ENCODE measurements around the gene WDR46. TPM values are rescaled to one million over a fixed set of nuclear protein-coding genes. Genes with fewer than 3 reads are reported as not detected.

The WDR46 gene
- total RNA-seq, 1 experiment from 2014 or later = 52.4 TPM

DNA sequence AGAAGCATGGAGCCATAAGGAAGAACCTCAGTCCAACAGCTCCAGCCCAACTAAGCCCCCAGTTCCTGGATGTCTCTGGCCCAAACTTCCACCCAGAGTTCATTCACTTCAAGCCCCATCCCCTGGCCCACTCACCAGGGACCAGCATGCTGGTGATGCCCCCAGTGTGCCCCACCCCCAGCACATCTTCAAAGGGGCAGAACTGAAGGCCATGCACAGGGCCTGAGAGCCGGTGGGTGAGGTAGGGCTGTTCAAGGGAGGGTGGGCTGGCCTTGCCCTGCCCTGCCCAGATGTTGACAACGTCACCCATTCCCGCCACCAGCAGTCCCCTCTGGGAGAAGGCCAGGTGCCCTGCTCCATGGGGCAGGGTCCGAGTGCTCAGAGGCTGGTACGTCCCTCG lies 8.5 kb downstream of the WDR46 start:
- Histone ChIP-seq H3K4me1 (replicated peaks; ENCODE audit: insufficient read depth) (peaks cover 12% of the 10 kb centered on the region), H3K27ac (no peak overlapping the region), H3K4me3 (no peak overlapping the region), H4K20me1 (ENCODE audit: insufficient read depth) (peaks cover 10% of the 10 kb centered on the region), H3K9me2 (ENCODE audit: insufficient read depth) (no peaks in the 10 kb centered on the region), H3K79me2 (ENCODE audit: low read depth) (peaks cover 5% of the 10 kb centered on the region), H3K36me3 (ENCODE audit: low read depth) (peaks cover 11% of the 10 kb centered on the region), H2AFZ (no peak overlapping the region), H3K27me3 (ENCODE audit: insufficient read depth, low read depth) (no peaks in the 10 kb centered on the region), H3F3A (ENCODE audit: insufficient read depth, low read depth) (peaks cover 63% of the 10 kb centered on the region), H3K9me3 (ENCODE audit: insufficient read depth, low read depth) (no peaks in the 10 kb centered on the region), H3K4me2 (no peak overlapping the region)
- no TSS peak for BruUV-seq (replicated peaks)
- ChIA-PET POLR2A (ENCODE audit: unreplicated experiment) (no interaction called here), CTCF (no interaction called here)
- DNase-seq = peak in 1 of 2 experiments; percentile 11
- intact Hi-C loops (cut with micrococcal nuclease; ENCODE audit: unreplicated experiment) = loop anchor here (1.0 to 10.0 kb wide), 3 partner anchors 65 to 294 kb away; no protein-coding TSS in a partner anchor
- TF ChIP-seq, protein P1, sequence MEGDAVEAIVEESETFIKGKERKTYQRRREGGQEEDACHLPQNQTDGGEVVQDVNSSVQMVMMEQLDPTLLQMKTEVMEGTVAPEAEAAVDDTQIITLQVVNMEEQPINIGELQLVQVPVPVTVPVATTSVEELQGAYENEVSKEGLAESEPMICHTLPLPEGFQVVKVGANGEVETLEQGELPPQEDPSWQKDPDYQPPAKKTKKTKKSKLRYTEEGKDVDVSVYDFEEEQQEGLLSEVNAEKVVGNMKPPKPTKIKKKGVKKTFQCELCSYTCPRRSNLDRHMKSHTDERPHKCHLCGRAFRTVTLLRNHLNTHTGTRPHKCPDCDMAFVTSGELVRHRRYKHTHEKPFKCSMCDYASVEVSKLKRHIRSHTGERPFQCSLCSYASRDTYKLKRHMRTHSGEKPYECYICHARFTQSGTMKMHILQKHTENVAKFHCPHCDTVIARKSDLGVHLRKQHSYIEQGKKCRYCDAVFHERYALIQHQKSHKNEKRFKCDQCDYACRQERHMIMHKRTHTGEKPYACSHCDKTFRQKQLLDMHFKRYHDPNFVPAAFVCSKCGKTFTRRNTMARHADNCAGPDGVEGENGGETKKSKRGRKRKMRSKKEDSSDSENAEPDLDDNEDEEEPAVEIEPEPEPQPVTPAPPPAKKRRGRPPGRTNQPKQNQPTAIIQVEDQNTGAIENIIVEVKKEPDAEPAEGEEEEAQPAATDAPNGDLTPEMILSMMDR (conservative IDR thresholded peaks at IDR 0.05) = no peak
- no peak for TF ChIP-seq EZH2 (IDR thresholded peaks at IDR 0.05; ENCODE audit: low read depth)

- peaks cover 16% of the 10 kb centered on the region for H3K36me3 ChIP-seq (ENCODE audit: low read depth)
- no peaks in the 10 kb centered on the region for H3K9me3 ChIP-seq (ENCODE audit: insufficient read depth, low read depth)
- BruUV-seq (replicated peaks) = no TSS peak
- peaks cover 15% of the 10 kb centered on the region for H4K20me1 ChIP-seq (ENCODE audit: insufficient read depth)
- no peak for TF ChIP-seq EZH2 (IDR thresholded peaks at IDR 0.05; ENCODE audit: low read depth)
- TF ChIP-seq, protein P1 (conservative IDR thresholded peaks at IDR 0.05) = peak; percentile 74
- H3K9me2 ChIP-seq (ENCODE audit: insufficient read depth) = no peaks in the 10 kb centered on the region
- CTCF ChIA-PET = interaction anchor here (0.6 kb wide), 1 partner anchor 146 kb away, joined by 3 read pairs; no protein-coding TSS in a partner anchor
- H3K79me2 ChIP-seq (ENCODE audit: low read depth) = peaks cover 10% of the 10 kb centered on the region
- H3K4me1 ChIP-seq (replicated peaks; ENCODE audit: insufficient read depth) = peaks cover 16% of the 10 kb centered on the region
- POLR2A ChIA-PET (ENCODE audit: unreplicated experiment) = interaction anchor here (0.5 kb wide), 1 partner anchor 17 kb away, joined by 3 read pairs; no protein-coding TSS in a partner anchor
- no peak overlapping the region for H3K4me3 ChIP-seq
- H3F3A ChIP-seq (ENCODE audit: insufficient read depth, low read depth) = peaks cover 68% of the 10 kb centered on the region
- intact Hi-C loops (cut with micrococcal nuclease; ENCODE audit: unreplicated experiment) = loop anchor here (1.0 to 10.0 kb wide), 4 partner anchors 65 to 295 kb away; partner anchors contain the start of genes HSD17B8, RING1, RXRB and SLC39A7
- DNase-seq = peak; percentile 72 to 84
- H3K27me3 ChIP-seq (ENCODE audit: insufficient read depth, low read depth) = no peaks in the 10 kb centered on the region
- H3K4me2 ChIP-seq = no peak overlapping the region
- H3K27ac ChIP-seq = no peak overlapping the region
- H2AFZ ChIP-seq = no peak overlapping the region
Observed at GRCh38 chr6:33279971-33280511, 9.0 kb downstream of the WDR46 start.

DNA sequence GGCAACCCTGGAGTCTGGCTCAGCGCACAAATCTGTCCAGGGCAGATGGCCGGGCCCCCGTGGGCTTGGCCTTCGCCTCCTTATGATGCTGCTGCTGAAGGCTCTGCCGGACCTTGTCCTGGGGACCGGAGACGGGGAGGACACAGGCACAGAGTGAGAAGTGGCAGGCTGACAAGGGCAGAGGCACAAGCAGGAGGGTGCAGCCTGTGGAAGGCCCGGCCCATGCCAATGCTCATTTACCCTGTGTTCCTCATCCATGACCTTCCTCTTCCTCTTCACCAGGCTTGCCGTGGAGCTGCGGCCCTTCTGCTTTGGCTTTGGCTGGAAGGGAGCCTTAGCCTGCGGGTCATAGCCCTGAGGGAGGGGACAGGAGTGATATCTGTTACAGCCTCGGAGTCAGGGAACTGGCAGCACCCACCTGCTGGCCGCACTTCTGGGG lies 9.8 kb downstream of the WDR46 start:
- TF ChIP-seq, protein P1 (conservative IDR thresholded peaks at IDR 0.05) = no peak
- no peak for TF ChIP-seq EZH2 (IDR thresholded peaks at IDR 0.05; ENCODE audit: low read depth)
- ChIA-PET CTCF (no interaction called here), POLR2A (ENCODE audit: unreplicated experiment) (no interaction called here)
- intact Hi-C loops (cut with micrococcal nuclease; ENCODE audit: unreplicated experiment) = loop anchor here (10.0 kb wide), 1 partner anchor 74 kb away; the partner anchor contains the start of genes HSD17B8, RING1, RXRB and SLC39A7
- DNase-seq = no peak
- Histone ChIP-seq H3K27ac (no peak overlapping the region), H3K4me3 (no peak overlapping the region), H3K4me1 (replicated peaks; ENCODE audit: insufficient read depth) (peaks cover 24% of the 10 kb centered on the region), H3K4me2 (no peak overlapping the region), H3K79me2 (ENCODE audit: low read depth) (peaks cover 18% of the 10 kb centered on the region), H3K9me2 (ENCODE audit: insufficient read depth) (no peaks in the 10 kb centered on the region), H2AFZ (no peak overlapping the region), H3F3A (ENCODE audit: insufficient read depth, low read depth) (peaks cover 76% of the 10 kb centered on the region), H4K20me1 (ENCODE audit: insufficient read depth) (peaks cover 23% of the 10 kb centered on the region), H3K36me3 (ENCODE audit: low read depth) (peaks cover 23% of the 10 kb centered on the region), H3K27me3 (ENCODE audit: insufficient read depth, low read depth) (no peaks in the 10 kb centered on the region), H3K9me3 (ENCODE audit: insufficient read depth, low read depth) (no peaks in the 10 kb centered on the region)
- BruUV-seq (replicated peaks) = no TSS peak

All from PC-9 (cell line).